ENCODE data around the gene CHN2.

The CHN2 gene

GRCh38 chr7:29405891-29406290 lies 211.3 kb downstream of the CHN2 start:
- TF ChIP-seq POLR2A (IDR thresholded peaks at IDR 0.05; ENCODE audit: low read depth, low read length) (no peak), POU2F2 (IDR thresholded peaks at IDR 0.05; ENCODE audit: low read depth, low read length) (no peak), TAF1 (IDR thresholded peaks at IDR 0.05; ENCODE audit: low read depth, low read length) (no peak), SPI1 (IDR thresholded peaks at IDR 0.05; ENCODE audit: low read depth, low read length) (no peak), PAX5 (IDR thresholded peaks at IDR 0.05; ENCODE audit: insufficient read depth, low read length, severe bottlenecking) (no peak), POLR2AphosphoS5 (IDR thresholded peaks at IDR 0.05; ENCODE audit: low read depth, low read length) (no peak)
- FAIRE-seq: no peak
- DNase-seq (ENCODE audit: insufficient read length, low spot score): no peak

GRCh38 chr7:29406366-29406765 lies 211.8 kb downstream of the CHN2 start:
- FAIRE-seq (no peak), DNase-seq (ENCODE audit: insufficient read length, low spot score) (no peak)
- TF ChIP-seq POU2F2 (IDR thresholded peaks at IDR 0.05; ENCODE audit: low read depth, low read length) (no peak), SPI1 (IDR thresholded peaks at IDR 0.05; ENCODE audit: low read depth, low read length) (no peak), POLR2AphosphoS5 (IDR thresholded peaks at IDR 0.05; ENCODE audit: low read depth, low read length) (no peak), POLR2A (IDR thresholded peaks at IDR 0.05; ENCODE audit: low read depth, low read length) (no peak), PAX5 (IDR thresholded peaks at IDR 0.05; ENCODE audit: insufficient read depth, low read length, severe bottlenecking) (no peak), TAF1 (IDR thresholded peaks at IDR 0.05; ENCODE audit: low read depth, low read length) (no peak)

- DNase-seq (ENCODE audit: insufficient read length, low spot score) (peak; percentile 39), FAIRE-seq (peak; percentile 90)
- TF ChIP-seq TAF1 (IDR thresholded peaks at IDR 0.05; ENCODE audit: low read depth, low read length) (no peak), PAX5 (IDR thresholded peaks at IDR 0.05; ENCODE audit: insufficient read depth, low read length, severe bottlenecking) (no peak), POU2F2 (IDR thresholded peaks at IDR 0.05; ENCODE audit: low read depth, low read length) (no peak), POLR2AphosphoS5 (IDR thresholded peaks at IDR 0.05; ENCODE audit: low read depth, low read length) (no peak), POLR2A (IDR thresholded peaks at IDR 0.05; ENCODE audit: low read depth, low read length) (no peak), SPI1 (IDR thresholded peaks at IDR 0.05; ENCODE audit: low read depth, low read length) (no peak)
These were observed 214.3 kb downstream of the CHN2 start for GRCh38 chr7:29408841-29409243.

- DNase-seq (ENCODE audit: insufficient read length, low spot score) (no peak), FAIRE-seq (no peak)
- TF ChIP-seq POLR2A (IDR thresholded peaks at IDR 0.05; ENCODE audit: low read depth, low read length) (no peak), POLR2AphosphoS5 (IDR thresholded peaks at IDR 0.05; ENCODE audit: low read depth, low read length) (no peak), PAX5 (IDR thresholded peaks at IDR 0.05; ENCODE audit: insufficient read depth, low read length, severe bottlenecking) (no peak), POU2F2 (IDR thresholded peaks at IDR 0.05; ENCODE audit: low read depth, low read length) (no peak), SPI1 (IDR thresholded peaks at IDR 0.05; ENCODE audit: low read depth, low read length) (no peak), TAF1 (IDR thresholded peaks at IDR 0.05; ENCODE audit: low read depth, low read length) (no peak)
These were observed 216.4 kb downstream of the CHN2 start for GRCh38 chr7:29410996-29411395.

- DNase-seq (ENCODE audit: insufficient read length, low spot score) (no peak), FAIRE-seq (no peak)
- TF ChIP-seq PAX5 (IDR thresholded peaks at IDR 0.05; ENCODE audit: insufficient read depth, low read length, severe bottlenecking): no peak
- TF ChIP-seq POLR2AphosphoS5 (IDR thresholded peaks at IDR 0.05; ENCODE audit: low read depth, low read length): no peak
These were observed 218.3 kb downstream of the CHN2 start for GRCh38 chr7:29412912-29413311.

GRCh38 chr7:29413626-29414136 lies 219.1 kb downstream of the CHN2 start:
- no peak for DNase-seq (ENCODE audit: insufficient read length, low spot score)
- FAIRE-seq: no peak
- TF ChIP-seq POLR2AphosphoS5 (IDR thresholded peaks at IDR 0.05; ENCODE audit: low read depth, low read length): no peak
- no peak for TF ChIP-seq PAX5 (IDR thresholded peaks at IDR 0.05; ENCODE audit: insufficient read depth, low read length, severe bottlenecking)
- no peak for TF ChIP-seq SPI1 (IDR thresholded peaks at IDR 0.05; ENCODE audit: low read depth, low read length)
- no peak for TF ChIP-seq POU2F2 (IDR thresholded peaks at IDR 0.05; ENCODE audit: low read depth, low read length)
- TF ChIP-seq POLR2A (IDR thresholded peaks at IDR 0.05; ENCODE audit: low read depth, low read length): no peak
- no peak for TF ChIP-seq TAF1 (IDR thresholded peaks at IDR 0.05; ENCODE audit: low read depth, low read length)

- DNase-seq (ENCODE audit: insufficient read length, low spot score): no peak
These were observed 219.6 kb downstream of the CHN2 start for GRCh38 chr7:29414216-29414615.

GRCh38 chr7:29415215-29415614 lies 220.6 kb downstream of the CHN2 start:
- DNase-seq (ENCODE audit: insufficient read length, low spot score) (no peak), FAIRE-seq (no peak)
- no peak for TF ChIP-seq TAF1 (IDR thresholded peaks at IDR 0.05; ENCODE audit: low read depth, low read length)
- no peak for TF ChIP-seq SPI1 (IDR thresholded peaks at IDR 0.05; ENCODE audit: low read depth, low read length)
- no peak for TF ChIP-seq POLR2A (IDR thresholded peaks at IDR 0.05; ENCODE audit: low read depth, low read length)
- no peak for TF ChIP-seq PAX5 (IDR thresholded peaks at IDR 0.05; ENCODE audit: insufficient read depth, low read length, severe bottlenecking)
- TF ChIP-seq POLR2AphosphoS5 (IDR thresholded peaks at IDR 0.05; ENCODE audit: low read depth, low read length): no peak
- no peak for TF ChIP-seq POU2F2 (IDR thresholded peaks at IDR 0.05; ENCODE audit: low read depth, low read length)

More at GRCh38 chr7:29414216-29414615, 219.6 kb downstream of the CHN2 start:
- no peak for FAIRE-seq
- no peak for TF ChIP-seq POLR2A (IDR thresholded peaks at IDR 0.05; ENCODE audit: low read depth, low read length)
- no peak for TF ChIP-seq POLR2AphosphoS5 (IDR thresholded peaks at IDR 0.05; ENCODE audit: low read depth, low read length)
- no peak for TF ChIP-seq PAX5 (IDR thresholded peaks at IDR 0.05; ENCODE audit: insufficient read depth, low read length, severe bottlenecking)
- TF ChIP-seq TAF1 (IDR thresholded peaks at IDR 0.05; ENCODE audit: low read depth, low read length): no peak
- TF ChIP-seq POU2F2 (IDR thresholded peaks at IDR 0.05; ENCODE audit: low read depth, low read length): no peak
- TF ChIP-seq SPI1 (IDR thresholded peaks at IDR 0.05; ENCODE audit: low read depth, low read length): no peak

GRCh38 chr7:29416276-29416937 lies 221.8 kb downstream of the CHN2 start:
- DNase-seq (ENCODE audit: insufficient read length, low spot score) (no peak), FAIRE-seq (no peak)
- no peak for TF ChIP-seq POLR2AphosphoS5 (IDR thresholded peaks at IDR 0.05; ENCODE audit: low read depth, low read length)
- TF ChIP-seq SPI1 (IDR thresholded peaks at IDR 0.05; ENCODE audit: low read depth, low read length): no peak
- no peak for TF ChIP-seq PAX5 (IDR thresholded peaks at IDR 0.05; ENCODE audit: insufficient read depth, low read length, severe bottlenecking)
- TF ChIP-seq POU2F2 (IDR thresholded peaks at IDR 0.05; ENCODE audit: low read depth, low read length): no peak
- TF ChIP-seq TAF1 (IDR thresholded peaks at IDR 0.05; ENCODE audit: low read depth, low read length): no peak
- TF ChIP-seq POLR2A (IDR thresholded peaks at IDR 0.05; ENCODE audit: low read depth, low read length): no peak
